HG03521 (cell line): Measurements from ENCODE around the gene MET.
"Not testable (repeated sequence)": the region's sequence is repeated elsewhere in the genome, so short reads cannot be mapped to it uniquely, and the experiment has no call there.

Experiments
- ATAC-seq: cut with Tn5 transposase; IDR thresholded peaks from one replicate; pipeline ENCODE4 v1.9.1; 2021; ENCODE audit warnings: mild to moderate bottlenecking, moderate library complexity; ENCODE audit not compliant: unreplicated experiment

MET gene

DNA sequence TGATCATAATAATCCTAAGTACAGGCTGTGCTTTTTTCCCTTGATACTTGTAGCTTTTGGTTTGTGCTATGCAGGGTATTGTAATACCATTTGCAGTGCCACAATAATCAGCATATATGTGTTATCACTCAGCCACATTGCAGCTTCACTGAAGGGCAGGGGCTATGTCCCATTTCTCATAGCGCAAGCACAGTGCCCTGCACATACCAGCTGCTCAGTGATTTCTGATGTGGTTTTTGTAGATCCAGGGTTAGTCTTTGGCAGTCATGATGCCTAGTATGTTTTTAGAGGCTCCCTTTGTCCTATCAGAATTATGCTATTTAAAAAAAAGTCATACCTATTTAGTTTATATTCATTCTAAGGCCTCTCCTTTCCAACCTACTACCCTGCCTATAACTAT is 25.8 kb downstream of the MET start:
- ATAC-seq = no peak

GRCh38 chr7:116698396-116698795 is 26.4 kb downstream of the MET start:
- ATAC-seq = no peak

DNA sequence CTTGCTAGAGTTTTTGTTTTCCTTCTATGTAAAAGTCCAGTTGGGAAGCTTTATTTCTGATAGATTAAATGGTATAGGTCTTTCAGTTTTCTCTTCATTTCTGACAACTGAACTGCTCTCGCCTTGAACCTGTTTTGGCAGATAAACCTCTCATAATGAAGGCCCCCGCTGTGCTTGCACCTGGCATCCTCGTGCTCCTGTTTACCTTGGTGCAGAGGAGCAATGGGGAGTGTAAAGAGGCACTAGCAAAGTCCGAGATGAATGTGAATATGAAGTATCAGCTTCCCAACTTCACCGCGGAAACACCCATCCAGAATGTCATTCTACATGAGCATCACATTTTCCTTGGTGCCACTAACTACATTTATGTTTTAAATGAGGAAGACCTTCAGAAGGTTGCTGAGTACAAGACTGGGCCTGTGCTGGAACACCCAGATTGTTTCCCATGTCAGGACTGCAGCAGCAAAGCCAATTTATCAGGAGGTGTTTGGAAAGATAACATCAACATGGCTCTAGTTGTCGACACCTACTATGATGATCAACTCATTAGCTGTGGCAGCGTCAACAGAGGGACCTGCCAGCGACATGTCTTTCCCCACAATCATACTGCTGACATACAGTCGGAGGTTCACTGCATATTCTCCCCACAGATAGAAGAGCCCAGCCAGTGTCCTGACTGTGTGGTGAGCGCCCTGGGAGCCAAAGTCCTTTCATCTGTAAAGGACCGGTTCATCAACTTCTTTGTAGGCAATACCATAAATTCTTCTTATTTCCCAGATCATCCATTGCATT is 27.1 kb downstream of the MET start:
- ATAC-seq = no peak

DNA sequence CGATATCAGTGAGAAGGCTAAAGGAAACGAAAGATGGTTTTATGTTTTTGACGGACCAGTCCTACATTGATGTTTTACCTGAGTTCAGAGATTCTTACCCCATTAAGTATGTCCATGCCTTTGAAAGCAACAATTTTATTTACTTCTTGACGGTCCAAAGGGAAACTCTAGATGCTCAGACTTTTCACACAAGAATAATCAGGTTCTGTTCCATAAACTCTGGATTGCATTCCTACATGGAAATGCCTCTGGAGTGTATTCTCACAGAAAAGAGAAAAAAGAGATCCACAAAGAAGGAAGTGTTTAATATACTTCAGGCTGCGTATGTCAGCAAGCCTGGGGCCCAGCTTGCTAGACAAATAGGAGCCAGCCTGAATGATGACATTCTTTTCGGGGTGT is 27.7 kb downstream of the MET start:
- ATAC-seq = no peak

DNA sequence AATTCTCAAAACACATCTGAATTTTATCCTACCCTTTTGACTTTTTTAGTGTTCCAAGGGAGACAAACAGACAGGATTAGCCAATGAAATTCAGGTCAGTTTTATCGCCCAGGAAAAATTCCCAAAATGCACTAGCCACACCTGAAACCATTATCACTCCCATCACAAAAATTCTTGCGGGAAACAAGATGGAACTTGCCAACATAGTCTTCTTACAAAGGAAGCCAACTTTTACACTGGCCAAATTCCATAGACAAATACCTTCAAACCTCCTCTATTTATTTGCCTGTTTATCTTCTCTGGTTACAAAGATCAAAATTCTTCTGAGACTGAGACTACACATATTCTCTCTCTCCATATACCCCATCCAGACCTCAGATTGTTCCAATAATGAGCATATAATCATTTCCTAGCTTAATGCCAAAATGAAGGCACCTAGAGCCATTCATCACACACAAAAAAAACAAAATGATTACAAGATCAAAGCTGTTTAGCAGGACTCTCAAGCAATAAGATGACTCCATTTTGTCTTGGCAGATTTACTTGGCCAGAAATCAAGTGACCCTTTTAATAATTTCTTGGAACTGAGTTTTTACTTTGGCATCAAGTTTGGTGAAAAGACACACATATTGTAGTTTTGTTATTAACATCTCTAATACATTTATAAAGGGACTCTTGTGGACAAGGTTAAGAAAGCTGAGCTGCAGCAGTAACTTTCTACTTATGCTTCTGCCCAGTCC is 30.2 kb downstream of the MET start:
- no peak for ATAC-seq

- ATAC-seq = no peak
Observed at GRCh38 chr7:116704650-116705228, 32.7 kb downstream of the MET start.

DNA sequence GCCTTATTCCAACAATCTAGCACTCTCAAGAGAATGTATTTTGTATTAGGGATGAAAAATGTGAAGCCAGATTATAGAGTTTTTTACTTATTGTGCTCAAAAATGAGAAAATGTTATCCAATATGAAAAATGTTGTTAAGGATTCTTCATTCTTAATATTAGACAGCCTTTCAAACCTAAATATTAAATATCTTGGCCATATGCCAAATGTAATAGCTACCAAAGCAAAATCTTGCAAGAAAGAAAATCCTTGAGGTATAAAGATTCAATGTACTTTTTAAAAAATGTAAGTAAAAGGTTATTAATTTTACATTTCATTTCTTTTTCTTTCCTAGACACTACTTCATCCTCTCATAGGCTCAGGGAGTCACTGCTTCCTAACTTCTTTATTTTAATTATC is 33.4 kb downstream of the MET start:
- no peak for ATAC-seq

- no peak for ATAC-seq
Observed at GRCh38 chr7:116706668-116707126, 34.7 kb downstream of the MET start.

DNA sequence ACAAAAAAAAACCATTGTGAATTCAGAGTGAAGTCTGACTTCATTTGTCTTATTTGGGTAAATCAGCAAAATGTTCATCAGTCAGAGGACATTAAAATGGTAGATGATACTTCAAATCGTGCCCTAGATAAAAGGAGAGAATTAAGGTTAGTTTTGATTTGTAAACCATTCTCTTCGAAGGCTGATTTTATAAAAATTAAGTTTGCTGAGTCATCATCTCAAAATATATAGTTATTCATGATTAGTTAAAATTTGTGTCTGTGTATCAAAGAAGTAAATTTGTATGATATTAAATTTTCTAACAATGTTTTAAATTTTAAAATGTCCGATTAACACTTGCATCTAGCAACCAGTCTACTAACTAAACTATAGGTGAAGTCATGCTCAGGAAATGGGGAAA is 35.3 kb downstream of the MET start:
- no peak for ATAC-seq

GRCh38 chr7:116708248-116708647 is 36.3 kb downstream of the MET start:
- ATAC-seq = no peak

DNA sequence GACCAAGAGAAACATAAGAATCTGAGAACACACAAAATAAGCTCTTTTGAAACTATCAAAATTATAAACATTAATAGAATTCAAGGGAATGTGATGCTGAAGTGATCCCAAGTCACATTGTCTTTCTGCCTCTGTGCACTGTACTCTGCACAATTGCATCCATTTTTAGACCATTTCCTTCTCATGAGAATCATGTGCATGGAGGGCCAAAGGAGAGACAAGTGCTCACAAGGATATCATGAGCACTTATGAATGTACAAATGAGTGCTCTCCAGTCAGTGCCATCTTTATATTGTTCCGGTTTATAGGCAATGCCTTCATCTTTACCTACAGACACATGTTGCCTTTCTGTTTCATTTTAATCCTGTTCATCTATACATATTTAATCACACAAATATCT is 36.9 kb downstream of the MET start:
- ATAC-seq = no peak

GRCh38 chr7:116709336-116709735 is 37.3 kb downstream of the MET start:
- ATAC-seq = no peak

- ATAC-seq = no peak
Observed at GRCh38 chr7:116710764-116711452, 38.9 kb downstream of the MET start.

GRCh38 chr7:116711790-116712189 is 39.8 kb downstream of the MET start:
- no peak for ATAC-seq

DNA sequence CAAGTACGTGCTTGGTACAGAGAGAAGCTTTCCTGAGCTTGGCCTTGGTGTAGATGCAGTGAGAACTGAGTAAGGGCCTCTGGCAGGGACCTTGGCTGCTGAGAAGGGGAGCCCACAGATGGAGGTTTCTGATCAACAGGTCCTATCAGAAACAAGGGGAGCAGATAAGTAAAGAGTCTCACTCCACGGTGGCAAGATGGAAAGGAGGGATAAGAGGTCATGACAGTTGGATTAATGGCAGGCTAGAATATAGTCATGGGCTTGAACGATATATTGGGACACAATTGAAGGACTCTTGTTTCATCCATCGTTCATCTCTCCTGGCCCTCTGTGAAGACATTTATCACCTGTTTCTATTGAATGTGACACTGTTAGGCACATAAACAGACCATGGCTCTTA is 41.5 kb downstream of the MET start:
- no peak for ATAC-seq

- ATAC-seq = no peak
Observed at GRCh38 chr7:116713918-116714317, 41.9 kb downstream of the MET start.

GRCh38 chr7:116715077-116715476 is 43.1 kb downstream of the MET start:
- ATAC-seq = no peak

DNA sequence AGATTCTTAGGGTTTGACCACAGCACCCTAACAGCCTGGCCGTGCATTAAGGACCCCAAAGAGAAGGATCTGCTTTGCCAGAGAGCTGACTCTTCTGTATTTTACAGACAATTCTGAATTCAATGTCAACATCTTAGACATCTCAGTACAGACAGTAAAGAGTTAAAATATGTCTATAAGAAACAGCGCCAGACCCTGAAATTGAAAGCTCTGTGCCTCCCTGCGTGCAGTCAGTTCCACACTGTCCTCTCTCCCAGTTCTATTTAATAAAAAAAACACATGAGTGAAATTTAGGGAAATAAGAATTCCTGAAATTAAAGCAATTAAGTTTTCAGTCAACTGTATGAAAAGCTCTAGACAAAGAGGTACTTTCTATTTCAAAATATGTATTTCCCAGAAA is 45.1 kb downstream of the MET start:
- no peak for ATAC-seq

DNA sequence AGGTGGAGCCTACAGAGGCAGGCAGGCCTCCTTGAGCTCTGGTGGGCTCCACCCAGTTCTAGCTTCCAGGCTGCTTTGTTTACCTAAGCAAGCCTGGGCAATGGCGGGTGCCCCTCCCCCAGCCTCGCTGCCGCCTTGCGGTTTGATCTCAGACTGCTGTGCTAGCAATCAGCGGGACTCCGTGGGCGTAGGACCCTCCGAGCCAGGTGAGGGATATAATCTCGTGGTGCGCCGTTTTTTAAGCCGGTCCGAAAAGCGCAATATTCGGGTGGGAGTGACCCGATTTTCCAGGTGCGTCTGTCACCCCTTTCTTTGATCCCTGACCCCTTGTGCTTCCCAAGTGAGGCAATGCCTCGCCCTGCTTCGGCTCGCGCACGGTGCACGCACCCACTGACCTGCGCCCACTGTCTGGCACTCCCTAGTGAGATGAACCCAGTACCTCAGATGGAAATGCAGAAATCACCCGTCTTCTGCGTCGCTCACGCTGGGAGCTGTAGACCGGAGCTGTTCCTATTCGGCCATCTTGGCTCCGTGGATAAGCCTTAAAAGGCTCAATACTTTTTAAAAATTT is 52.0 kb downstream of the MET start:
- not testable (repeated sequence) for ATAC-seq

DNA sequence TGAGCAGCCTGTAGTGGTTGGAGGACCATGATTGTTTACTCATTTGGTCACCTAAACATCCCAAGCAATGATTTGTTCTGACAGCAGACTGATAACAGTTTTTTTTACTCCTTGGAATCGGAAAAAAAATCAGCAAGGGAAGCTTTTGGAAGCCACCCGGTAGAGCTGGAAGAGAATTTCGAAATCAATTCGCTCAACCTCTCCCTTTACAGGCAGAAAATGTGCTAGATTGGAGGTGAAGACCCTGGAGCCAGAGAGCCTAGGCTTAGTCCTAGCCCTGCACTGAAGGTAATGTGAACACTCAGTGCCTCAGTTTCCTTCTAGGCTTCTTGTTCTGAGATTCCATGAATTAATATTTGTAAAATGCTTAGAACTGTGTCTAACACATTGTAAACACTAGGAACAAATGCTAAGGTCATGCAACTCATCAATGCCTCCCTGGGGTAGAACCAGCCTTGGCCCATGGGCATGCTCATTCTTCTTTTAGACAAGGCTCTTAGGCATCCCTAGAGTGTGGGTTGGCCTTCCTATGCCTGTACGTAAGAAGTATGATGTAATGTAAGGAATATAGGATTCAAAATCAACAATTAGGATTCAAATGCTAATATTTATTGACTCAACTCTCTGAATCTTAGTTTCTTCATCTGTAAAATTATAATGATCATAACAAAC is 52.7 kb downstream of the MET start:
- no peak for ATAC-seq

DNA sequence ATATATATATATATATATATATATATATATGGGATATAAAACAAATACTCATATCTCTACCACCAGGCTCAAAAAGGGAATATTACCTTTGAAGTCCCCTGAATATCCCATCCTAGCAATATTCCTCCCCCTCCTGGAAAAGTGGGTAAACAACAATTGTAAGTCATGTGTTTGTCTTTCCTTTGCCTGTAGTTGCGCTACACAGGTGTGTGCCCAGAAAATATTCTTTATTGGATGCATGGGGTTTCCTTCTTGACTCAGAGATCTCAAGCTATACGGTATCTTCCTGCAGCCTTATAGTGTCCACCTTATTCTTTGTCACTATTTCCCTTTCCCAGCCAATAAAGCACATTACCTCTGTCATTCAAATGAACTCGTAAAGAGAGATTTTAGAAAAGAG is 54.2 kb downstream of the MET start:
- ATAC-seq = no peak
